Stimulated activated CD4-positive, alpha-beta T cell treated with anti-CD3 and anti-CD28 coated beads, Interleukin-2, amount 100 ng/mL, for 24 hours (primary cell): Measurements from ENCODE around the gene COBLL1.

Experiments
- DNase-seq, 2 donors: peaks; one replicate each; pipeline ENCODE4 v3.0.0-alpha.2; 2020

COBLL1 gene

DNA sequence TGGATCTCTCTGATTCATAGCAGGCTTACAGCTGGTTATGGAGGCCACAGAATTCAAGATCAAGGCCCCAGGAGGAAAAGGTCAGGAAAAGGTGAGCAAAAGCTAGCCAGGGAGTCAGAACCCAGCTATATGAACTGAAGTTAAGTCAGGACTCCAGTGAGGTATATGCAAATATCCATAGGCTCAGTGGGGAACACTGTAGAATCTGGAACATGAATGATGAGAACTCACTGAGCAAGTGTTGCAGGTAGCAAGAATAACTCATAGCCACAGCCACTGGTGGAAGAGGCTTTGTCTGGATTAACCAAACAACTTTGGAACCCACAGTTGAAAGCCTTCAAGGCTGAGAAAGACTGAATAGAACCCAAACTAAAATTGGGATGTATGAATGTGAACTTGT is 24.7 kb downstream of the COBLL1 start:
- DNase-seq: no peak

DNA sequence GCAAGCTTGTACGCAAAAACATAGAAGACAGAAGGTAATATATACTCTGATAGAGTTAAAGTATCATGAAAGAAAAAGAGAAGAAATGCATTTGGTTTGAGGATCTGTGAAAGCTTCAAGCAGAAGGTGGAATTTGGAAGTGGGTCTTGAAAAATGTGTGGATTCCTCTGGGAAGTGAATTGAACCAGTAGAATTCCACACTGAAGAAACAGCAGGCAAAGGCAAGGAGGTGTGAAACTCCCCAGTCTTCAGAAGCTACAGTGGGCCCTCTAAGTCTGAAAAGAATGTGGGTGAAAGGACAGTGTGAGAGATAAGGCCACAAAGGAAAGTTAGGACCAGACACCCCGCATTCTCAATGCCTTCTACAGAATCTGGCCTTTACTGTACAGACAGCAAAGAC is 25.6 kb downstream of the COBLL1 start:
- no peak for DNase-seq

DNA sequence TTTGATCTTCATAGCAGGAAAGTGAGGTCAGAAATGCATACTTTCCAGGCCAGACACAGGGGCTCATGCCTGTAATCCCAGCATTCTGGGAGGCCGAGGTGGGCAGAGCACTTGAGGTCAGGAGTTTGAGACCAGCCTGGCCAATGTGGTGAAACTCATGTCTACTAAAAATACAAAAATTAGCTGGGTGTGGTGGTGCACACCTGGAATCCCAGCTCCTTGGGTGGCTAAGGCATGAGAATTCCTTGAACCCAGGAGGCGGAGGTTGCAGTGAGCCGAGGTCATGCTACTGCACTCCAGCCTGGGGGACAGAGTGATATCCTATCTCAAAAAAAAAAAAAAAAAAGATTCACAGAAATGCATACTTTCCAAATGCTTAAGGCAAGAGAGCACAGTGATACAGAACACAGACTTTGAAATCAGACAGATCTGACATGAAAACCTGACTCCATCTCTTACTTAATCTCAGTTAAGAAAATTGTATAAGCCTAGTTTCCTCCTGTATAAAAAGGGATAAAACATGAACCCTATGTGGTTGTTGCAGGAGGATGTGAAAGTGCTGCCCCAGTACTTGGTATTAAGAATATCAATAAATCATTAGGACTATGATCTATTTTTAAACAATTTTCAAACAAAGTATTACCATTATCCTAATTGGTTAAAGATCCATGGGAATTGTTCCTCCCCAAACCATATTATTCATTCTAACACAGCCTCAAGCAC is 26.4 kb downstream of the COBLL1 start:
- no peak for DNase-seq

DNA sequence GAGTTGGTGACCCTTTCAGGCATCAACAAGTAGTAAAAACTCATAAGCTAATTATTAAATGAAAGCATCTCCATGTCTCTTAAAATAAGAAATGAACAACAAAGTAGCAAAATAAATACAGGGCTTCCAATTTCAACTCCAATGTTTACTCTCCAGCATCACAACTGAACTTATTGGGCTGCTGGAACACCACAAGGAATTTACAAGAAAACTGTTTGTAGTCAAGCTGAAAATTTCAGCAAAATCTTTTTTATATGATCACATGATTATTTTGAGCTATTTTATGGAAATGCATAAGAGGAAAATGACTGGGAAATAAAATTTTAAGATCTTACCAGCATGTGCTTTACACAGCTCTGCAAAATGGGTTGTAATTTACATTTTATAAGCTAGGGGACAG is 28.1 kb downstream of the COBLL1 start:
- DNase-seq: no peak

DNA sequence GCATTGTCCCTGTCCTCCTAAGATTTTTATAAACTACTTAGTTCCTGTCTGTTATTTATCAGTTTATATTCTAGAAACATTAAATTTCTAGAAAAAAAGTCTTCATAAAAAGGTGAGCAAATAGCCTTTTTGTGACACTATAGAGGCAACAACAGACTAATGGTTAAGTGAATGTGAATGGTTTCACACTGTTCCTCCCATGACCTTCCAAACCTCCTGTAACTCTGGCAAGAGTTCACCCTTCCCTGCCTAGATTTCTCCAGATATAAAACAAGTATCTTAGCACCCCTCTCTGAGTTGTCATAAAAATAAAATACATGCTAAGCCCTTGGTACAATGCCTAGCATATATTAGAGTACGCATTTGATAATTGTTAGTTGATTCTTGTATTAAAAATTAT is 29.2 kb downstream of the COBLL1 start:
- DNase-seq: no peak

DNA sequence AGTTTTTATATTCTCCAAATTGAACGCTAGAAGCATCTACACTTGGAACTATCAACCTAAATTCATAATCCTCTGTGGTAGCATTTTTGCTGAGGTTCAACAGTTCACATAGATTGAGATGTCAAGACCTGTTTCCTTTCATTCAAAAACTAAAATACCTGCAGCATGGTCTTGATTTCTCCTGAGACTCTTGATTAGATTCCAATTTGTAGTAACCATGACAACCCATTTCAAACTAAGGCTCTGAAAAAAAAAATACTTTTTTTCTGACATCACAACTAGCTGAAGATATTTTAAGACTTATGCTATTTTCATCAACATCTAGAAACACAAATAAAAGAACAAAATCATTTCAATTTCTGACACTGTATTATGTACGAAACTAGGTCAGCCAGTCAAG is 29.8 kb downstream of the COBLL1 start:
- DNase-seq: no peak

DNA sequence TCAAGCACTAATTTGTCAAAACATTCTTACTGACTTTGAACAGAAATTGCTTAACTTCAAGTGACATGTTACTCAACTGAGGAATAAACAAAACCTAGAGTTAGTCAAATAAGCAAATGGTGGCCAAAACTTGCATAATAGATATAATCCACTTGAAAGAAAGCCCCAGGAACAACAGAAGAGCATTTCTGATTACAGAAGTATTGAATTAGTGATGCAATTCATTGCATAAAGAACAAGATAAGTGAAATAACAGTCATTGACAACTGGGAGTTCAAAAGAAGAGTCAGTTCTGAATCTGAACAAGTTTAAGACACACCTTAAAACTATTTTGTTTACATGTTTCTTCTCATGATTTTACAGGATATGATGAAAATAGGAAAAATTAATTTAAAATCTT is 30.8 kb downstream of the COBLL1 start:
- DNase-seq: no peak

DNA sequence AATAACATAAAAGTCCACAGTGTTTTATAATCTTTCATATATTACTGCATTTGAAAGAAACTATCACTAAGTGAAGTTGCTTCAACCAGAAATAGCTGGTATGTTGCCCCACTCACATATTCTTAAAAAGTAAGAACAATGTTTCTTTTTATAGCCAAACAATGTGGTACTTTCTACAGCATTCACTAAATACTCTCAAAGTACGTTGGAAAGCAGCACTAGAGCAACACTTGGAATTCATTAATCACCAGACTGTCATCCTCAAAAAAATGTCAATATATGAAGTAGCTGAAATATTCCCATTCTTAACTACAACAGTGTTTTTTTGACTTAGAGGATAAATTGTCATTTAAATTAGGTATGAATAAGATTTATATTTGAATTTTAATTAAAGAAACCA is 32.8 kb downstream of the COBLL1 start:
- no peak for DNase-seq

DNA sequence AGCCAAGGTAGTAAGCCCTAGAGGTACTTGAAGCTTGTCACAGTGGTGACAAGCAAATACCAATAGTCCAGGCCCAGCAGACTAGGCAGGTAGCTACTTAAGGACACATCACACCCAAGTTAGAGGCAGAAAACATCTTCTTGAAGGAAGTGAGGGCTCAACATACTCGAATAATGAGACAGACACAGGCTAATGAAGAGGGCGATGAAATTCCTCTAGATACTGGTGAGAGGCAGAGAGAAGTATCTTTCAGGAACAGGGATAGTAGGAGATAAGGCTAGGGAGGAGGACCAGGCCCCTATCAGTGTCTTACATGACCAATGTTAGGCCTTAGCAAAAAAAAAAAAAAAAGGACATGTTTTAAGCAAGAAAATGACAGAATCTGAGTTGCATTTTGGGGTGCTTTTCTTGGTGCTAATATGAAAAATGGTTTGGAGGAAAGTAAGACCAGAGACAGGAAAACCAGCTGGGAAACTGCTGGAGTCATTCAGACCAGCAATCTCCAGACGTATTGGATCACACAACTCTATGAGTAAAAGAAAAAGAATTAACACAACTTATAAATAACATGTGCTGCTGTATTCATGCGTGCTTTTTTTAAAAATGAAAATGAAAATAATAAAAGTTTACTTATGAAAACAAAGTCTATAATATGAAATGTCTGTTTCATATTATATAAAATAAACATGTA is 37.7 kb downstream of the COBLL1 start:
- DNase-seq: no peak

DNA sequence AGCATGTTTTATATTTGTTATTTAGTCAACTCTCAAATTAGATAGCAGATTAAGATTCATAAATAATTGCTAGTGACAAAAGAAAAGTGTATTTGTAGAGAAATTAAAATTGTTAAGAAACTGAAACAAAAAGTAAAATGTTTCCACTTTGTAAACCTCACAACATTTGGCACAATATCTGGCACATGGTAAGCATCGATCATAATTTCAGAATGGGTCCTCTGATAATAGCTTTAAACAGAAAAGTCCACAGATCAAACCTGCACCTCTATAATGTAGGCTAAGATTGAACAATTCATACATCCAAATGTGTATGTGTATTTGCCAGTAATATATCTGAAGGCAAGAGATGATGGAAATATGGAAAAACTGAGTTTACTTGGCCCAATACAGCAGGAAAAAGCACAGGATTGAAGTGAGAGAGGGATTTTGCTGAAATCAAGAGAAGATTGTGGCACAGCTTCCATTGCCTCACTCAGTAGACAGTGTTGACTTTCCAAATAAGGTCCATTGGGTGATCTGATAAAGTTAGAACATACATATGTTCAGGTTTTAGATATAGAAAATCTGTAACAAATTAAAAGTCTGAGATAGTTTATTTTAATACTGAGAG is 39.4 kb downstream of the COBLL1 start:
- no peak for DNase-seq

DNA sequence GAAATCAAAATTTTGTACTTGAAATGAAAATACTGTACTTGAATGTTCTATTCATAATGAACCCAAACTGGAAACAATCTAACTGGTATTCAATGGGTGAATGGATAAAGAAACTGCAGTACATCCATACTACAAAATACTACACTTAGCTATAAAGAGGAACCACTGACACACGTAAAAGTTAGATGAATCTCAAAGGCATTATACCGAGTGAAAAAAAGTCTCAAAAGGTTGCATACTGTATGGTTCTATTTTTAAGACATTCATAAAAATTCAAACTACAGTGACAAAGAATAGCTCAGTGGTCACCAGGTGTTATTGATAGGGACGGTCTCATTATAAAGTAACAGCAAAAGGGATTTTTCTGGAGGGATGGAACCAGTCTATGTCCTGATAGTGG is 41.1 kb downstream of the COBLL1 start:
- DNase-seq: no peak

DNA sequence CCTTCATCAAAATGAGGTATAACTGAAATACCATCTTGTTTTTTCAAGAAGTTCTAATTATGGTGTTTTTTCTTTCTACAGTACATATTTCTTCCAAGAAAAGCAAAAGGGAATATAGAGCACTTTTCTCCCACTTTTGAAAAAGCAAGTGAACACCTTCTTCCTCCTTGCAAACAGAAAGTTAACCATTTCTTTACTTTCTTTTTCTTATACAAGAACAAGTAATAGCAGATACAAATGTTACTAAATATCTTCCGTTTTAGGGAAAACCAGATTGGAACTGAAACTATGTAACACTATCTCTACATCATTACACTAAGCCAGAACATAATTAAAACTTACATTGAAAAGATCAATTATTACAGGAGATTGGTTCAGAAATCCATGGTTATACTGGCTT is 44.0 kb downstream of the COBLL1 start:
- no peak for DNase-seq

DNA sequence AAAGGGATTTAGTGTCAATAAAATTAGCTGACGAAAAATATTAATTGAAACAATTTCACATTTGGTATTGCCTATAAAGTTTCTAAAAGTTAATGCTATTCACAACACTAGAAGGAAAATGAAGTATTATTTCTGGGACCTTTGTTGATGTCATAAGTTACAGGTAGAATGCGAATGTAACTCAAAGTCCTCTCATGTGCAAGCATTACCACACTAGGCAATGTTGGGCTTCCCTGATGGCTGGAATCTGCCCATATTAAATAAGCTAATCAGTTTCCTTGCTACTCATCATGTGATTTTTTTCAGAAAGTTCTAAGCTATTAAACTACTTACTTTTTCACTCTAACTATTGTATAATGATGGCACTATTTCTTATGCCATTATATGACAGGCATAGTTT is 44.6 kb downstream of the COBLL1 start:
- no peak for DNase-seq

DNA sequence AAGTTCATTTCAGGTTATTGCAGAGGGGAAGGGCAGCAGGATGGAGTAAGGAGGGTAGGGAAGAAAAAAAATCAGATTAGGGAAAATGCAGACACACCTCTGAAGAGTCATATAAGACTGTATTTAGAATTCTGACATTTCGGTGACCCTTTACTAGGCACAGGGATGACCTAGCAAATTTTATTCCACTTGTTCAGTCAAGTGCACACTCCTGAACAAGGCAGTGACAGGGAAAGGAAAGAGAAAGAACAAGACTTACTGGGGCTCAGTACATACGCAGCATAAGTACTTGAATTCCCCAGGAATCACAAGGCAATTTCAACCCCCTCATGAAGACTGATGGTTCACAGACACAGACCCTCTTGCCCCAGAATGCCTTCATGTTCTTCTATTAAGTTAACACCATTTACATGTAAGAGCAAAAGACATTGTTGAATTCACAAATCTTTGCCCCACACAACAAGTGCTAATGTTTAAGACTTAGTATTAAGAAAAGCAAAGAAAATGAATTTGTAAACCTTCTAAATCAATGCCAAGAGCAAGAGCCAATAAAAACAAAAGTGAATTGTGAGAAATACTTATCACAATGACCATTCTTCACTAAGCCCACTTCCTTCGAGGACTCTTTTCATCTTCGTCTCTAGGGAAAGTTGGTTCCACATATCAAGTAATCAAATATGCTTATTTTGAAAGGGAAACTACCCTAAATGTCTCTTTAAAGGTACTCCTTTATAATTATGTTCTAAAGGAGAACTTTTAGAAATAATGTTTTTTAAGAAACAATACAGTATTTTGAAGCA is 47.0 kb downstream of the COBLL1 start:
- no peak for DNase-seq

DNA sequence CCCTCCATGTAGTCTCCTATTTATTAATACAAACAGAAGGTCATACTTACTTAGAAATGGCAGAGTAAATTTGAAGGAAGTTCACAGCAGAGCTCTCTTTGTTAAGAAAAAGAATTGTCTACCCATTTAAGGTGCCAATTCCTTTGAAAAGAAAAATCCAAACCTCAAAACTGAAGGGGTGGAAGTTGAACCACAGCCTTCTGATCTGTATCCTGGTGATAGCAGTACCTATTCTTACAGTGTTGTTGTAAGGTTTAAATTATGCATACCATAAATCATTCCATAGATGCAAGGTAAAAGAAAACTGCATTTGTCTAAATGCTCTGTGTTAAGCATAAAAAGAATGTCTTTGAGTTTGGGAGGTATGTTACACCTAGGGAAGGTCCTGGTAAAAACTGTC is 47.6 kb downstream of the COBLL1 start:
- no peak for DNase-seq

DNA sequence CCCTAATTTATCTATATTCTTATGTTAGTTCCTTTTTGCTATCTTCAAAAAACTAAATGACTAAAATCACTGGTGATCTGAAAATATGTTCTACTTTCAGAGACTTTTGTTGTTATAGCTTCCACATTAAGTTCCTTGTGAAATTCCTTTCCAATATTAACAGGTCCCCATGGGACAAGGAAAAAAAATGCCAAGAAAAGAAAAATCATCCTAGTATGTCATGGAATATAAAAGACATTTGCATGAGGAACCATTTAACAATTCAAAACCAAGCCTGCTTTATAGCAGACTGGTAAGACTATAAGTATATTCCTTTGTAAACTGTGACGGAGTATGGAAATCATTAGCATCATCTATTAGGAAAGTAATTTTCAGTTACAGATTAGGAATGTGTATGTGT is 48.1 kb downstream of the COBLL1 start:
- DNase-seq: no peak

DNA sequence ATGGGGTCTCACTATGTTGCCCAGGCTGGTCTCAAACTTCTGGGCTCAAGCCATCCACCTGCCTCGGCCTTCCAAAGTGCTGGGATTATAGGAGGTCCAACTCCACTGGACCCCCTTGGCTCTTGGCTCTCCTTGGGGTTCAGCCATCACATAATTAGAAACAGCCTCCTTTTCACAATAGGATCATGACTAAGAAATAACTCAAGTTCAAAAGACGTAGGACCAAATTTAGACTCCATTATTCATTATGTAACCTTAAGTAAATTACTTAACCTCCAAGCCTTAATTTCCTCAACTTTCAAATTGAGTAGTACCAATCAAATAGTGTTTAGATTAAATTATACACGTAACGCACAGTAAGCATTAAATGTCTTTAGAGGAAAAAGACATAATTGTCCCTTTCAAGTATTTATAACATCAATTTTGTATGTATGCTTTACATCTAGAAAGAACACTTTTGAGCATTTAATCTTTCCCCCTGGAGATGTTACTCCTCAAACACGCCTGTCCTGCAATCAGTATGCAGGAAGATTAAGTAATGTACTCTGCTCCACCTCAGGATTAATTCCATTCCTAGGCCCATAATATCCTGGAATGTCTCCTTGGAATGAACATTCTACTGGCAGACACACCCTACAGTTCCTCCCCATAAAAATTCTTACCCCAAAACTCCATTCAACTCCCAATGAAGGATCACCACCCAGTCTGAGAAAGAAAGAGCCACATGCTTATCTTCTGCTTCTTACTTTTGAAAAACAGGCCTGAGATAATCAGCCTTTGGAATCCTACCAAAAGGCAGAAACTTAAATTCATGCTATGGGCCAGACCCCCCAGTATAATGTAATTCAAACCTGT is 49.1 kb downstream of the COBLL1 start:
- no peak for DNase-seq

DNA sequence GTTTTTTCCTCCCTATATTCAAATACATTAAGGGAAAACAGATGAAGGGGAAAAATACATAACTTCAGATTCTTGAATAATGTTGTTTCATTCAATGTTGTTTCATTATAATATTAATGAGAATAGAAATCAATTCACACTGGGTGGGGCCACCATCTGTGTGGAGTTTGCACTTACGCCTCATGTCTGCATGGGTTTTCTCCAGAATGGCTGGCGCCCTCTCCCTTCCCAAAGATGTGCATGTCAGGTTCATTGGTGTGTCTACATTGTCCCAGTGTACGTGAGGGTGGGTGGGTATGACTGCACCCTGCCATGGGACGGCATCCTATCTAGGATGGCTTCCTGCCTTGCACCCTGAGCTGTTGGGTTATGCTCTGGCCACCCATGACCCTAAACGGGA is 51.7 kb downstream of the COBLL1 start:
- DNase-seq: no peak

DNA sequence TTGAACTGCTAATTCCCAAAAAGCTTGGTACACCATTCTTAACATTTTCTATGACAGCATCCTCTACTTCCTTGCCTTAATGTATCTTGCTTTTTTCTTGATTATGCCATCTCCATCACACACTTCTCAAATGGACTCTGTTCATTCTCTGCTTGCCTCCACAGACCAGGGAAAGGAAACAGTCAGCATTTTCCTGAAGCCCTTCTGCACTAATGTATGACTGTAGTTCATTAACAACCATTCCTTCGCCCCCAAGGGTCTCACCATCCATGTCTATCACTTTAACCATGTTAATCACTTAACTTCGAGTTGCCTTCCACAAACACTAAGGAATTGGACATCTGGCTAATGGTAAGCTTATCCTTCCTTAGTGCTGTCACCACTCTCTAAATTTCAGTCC is 54.8 kb downstream of the COBLL1 start:
- no peak for DNase-seq

DNA sequence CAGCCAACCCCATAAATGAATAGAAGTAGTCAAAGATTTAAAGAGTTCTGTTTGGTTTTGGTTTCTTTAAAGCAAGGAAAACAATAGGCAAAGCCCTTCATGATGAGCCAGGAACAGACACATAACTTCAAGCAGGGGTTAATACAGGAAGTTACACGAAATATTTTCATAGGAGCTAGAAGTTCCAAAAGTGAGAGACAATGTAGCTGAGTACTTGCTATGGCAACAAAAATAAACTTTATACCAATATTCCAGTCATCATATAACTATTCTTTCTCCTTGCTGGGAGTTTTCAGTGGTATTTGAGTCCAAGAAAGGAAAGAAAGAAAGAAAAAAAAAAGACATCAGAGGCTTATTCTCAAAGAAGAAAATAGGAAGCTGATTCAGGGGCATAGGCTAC is 56.2 kb downstream of the COBLL1 start:
- no peak for DNase-seq

DNA sequence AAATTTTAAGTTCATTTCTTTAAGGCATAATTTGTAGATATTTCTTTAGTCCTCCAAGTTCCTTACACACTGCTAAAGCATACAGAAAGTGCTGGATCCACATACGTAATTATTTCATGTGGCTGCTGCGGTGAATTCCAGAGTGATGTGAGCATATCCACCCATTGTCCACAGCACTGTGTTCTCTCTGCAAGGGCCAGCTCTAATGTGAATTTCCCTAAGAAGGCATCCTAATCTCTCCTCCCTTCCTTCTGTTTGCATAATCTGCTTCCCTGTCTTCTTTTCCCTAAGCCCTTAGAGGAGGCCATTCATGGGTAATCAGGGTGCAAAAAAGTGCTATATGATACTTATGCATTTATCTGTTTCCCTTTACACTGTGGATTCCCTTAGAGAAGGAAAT is 57.2 kb downstream of the COBLL1 start:
- DNase-seq: no peak

DNA sequence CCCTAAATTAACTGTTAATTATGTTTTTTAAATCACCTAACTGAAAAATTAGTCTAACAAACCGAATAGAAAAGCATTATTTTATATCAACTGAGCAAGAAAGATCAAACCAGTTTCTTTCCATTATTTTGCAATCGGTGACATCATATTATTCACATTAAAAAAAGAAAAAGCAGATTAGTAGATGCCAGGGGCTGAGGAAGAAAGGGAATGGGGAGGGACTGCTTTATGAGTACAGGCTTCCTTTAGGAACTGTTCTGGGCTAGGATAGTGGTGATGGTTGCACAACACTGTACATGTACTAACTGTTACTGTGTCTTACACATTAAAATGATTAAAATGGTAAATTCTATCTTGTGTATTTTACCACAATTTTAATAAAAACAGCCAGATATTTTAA is 59.3 kb downstream of the COBLL1 start:
- DNase-seq: no peak

DNA sequence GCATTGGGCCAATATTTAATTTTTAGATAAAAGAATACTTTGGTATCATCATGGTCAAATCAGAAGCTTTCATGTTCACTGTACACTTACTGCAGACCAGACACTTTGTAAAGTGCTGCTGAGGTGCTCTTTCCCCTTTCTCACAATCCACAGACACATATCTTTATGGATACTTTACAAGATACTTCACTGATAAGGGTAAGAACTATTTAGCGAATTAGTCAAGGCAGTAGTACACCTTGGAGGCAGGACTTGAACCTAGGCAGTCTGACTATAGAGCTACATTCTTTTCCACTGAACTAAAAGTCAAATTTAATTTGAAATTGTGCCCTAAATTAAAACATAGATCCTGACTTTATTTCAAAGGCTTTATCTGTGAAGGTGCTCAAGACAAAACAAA is 60.2 kb downstream of the COBLL1 start:
- no peak for DNase-seq
